Measurements from ENCODE around the gene SLC5A2. TPM values are rescaled to one million over a fixed set of nuclear protein-coding genes. Genes with fewer than 3 reads are reported as not detected.
"Not testable (repeated sequence)": the region's sequence is repeated elsewhere in the genome, so short reads cannot be mapped to it uniquely, and the experiment has no call there.

The SLC5A2 gene
- total RNA-seq, 1 experiment from 2014 or later = 0.11 TPM

DNA sequence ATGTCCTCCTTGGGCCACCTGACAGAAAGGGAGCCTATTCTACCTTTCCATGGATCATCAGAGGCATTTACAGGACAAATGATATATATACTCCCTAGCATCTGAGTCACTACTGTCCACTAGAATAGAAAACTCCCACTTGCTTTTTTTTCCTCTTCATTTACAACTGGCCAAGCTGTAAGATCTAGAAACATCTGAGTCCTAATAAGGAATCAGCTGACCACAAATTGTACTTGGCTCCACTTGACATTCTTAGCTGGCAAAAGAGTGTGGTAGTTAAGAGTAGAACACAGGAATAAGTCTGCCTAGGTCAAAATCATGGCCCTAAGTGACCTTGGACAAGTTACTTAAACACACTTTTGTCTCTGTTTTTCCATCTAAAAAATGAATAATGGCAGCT lies 20.1 kb downstream of the SLC5A2 start:
- no peaks in the 10 kb centered on the region for H4K20me1 ChIP-seq (ENCODE audit: low read length)
- no peak overlapping the region for H3K27ac ChIP-seq (ENCODE audit: low read length)
- peaks cover 6% of the 10 kb centered on the region; the same call in 1 of the 2 replicates for H3K4me1 ChIP-seq (ENCODE audit: insufficient read depth, low read length)
- H3K4me2 ChIP-seq (ENCODE audit: low read length) = no peak overlapping the region
- no TSS peak for BruUV-seq (replicated peaks)
- DNase-seq (no peak), ATAC-seq (no peak)
- H3K9me3 ChIP-seq (ENCODE audit: low read length) = no peaks in the 10 kb centered on the region
- H3F3A ChIP-seq (ENCODE audit: low read length, unreplicated experiment) = no peaks in the 10 kb centered on the region
- H3K79me2 ChIP-seq (ENCODE audit: low read length) = peaks cover 13% of the 10 kb centered on the region
- no peak overlapping the region for H3K9ac ChIP-seq (ENCODE audit: low read length)
- H2AFZ ChIP-seq (ENCODE audit: low read length) = no peak overlapping the region
- ChIA-PET CTCF (no interaction called here), POLR2A (ENCODE audit: unreplicated experiment) (no interaction called here)
- intact Hi-C loops (cut with micrococcal nuclease) = no loop called here
- no peaks in the 10 kb centered on the region for H3K9me2 ChIP-seq (replicated peaks; ENCODE audit: low read length)
- no peak for TF ChIP-seq CTCF (conservative IDR thresholded peaks at IDR 0.05; ENCODE audit: low read depth, low read length)
- TF ChIP-seq EZH2 (IDR thresholded peaks at IDR 0.05; ENCODE audit: low read length, unreplicated experiment) = no peak
- no peak for TF ChIP-seq EZH2phosphoT487 (IDR thresholded peaks at IDR 0.05; ENCODE audit: borderline replicate concordance, low read length)
- H3K27me3 ChIP-seq (ENCODE audit: low read length) = no peaks in the 10 kb centered on the region
- H3K4me3 ChIP-seq (ENCODE audit: low read length) = no peak overlapping the region
- H3K36me3 ChIP-seq (ENCODE audit: low read depth, low read length) = no peaks in the 10 kb centered on the region

- BruUV-seq (replicated peaks); H2AFZ ChIP-seq (ENCODE audit: low read length); H3K4me1 ChIP-seq (ENCODE audit: insufficient read depth, low read length); H3K27ac ChIP-seq (ENCODE audit: low read length); CTCF ChIA-PET; intact Hi-C loops (cut with micrococcal nuclease); H3K9ac ChIP-seq (ENCODE audit: low read length); H3K27me3 ChIP-seq (ENCODE audit: low read length); H3K4me2 ChIP-seq (ENCODE audit: low read length); H3K4me3 ChIP-seq (ENCODE audit: low read length); H3K9me3 ChIP-seq (ENCODE audit: low read length); H3F3A ChIP-seq (ENCODE audit: low read length, unreplicated experiment); ATAC-seq; DNase-seq; H3K9me2 ChIP-seq (replicated peaks; ENCODE audit: low read length); H4K20me1 ChIP-seq (ENCODE audit: low read length); H3K36me3 ChIP-seq (ENCODE audit: low read depth, low read length): not testable (repeated sequence)
- POLR2A ChIA-PET (ENCODE audit: unreplicated experiment) = interaction anchor here (0.6 kb wide), 1 partner anchor 8 kb away, joined by 6 read pairs; no protein-coding TSS in a partner anchor
- H3K79me2 ChIP-seq (ENCODE audit: low read length) = peaks cover 15% of the 10 kb centered on the region
Measured at GRCh38 chr16:31503555-31503954, 20.6 kb downstream of the SLC5A2 start.

DNA sequence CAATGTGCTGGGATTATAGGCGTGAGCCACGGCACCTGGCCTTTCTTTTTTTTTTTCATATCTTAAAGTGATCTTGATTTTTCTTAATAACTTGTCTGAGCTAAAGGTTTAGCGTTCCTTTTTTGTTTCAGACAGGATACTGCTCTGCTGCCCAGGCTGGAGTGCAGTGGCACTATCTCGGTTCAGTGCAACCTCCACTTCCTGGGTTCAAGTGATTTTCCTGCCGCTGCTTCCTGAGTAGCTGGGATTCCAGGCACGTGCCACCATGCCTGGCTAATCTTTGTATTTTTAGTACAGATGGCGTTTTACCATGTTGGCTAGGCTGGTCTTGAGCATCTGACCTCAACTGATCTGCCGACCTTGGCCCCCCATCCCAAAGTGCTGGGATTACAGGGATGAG lies 21.2 kb downstream of the SLC5A2 start:
- Histone ChIP-seq H3K79me2 (ENCODE audit: low read length) (peaks cover 15% of the 10 kb centered on the region), H3K36me3 (ENCODE audit: low read depth, low read length) (no peaks in the 10 kb centered on the region), H3K27ac (ENCODE audit: low read length) (no peak overlapping the region), H2AFZ (ENCODE audit: low read length) (no peak overlapping the region), H4K20me1 (ENCODE audit: low read length) (no peaks in the 10 kb centered on the region), H3K4me2 (ENCODE audit: low read length) (no peak overlapping the region), H3K4me1 (ENCODE audit: insufficient read depth, low read length) (peaks cover 13% of the 10 kb centered on the region), H3K9me3 (ENCODE audit: low read length) (no peaks in the 10 kb centered on the region), H3K9me2 (replicated peaks; ENCODE audit: low read length) (no peaks in the 10 kb centered on the region), H3K4me3 (ENCODE audit: low read length) (no peak overlapping the region), H3K27me3 (ENCODE audit: low read length) (no peaks in the 10 kb centered on the region), H3F3A (ENCODE audit: low read length, unreplicated experiment) (no peaks in the 10 kb centered on the region), H3K9ac (ENCODE audit: low read length) (no peak overlapping the region)
- ChIA-PET POLR2A (ENCODE audit: unreplicated experiment) (interaction anchor here (0.6 kb wide), 1 partner anchor 9 kb away, joined by 6 read pairs; no protein-coding TSS in a partner anchor), CTCF (no interaction called here)
- no peak for TF ChIP-seq EZH2phosphoT487 (IDR thresholded peaks at IDR 0.05; ENCODE audit: borderline replicate concordance, low read length)
- no peak for TF ChIP-seq CTCF (conservative IDR thresholded peaks at IDR 0.05; ENCODE audit: low read depth, low read length)
- no peak for TF ChIP-seq EZH2 (IDR thresholded peaks at IDR 0.05; ENCODE audit: low read length, unreplicated experiment)
- ATAC-seq (no peak), DNase-seq (no peak)
- no TSS peak for BruUV-seq (replicated peaks)
- intact Hi-C loops (cut with micrococcal nuclease) = no loop called here
